ENCODE measurements around the gene MYOF.

The MYOF gene

DNA sequence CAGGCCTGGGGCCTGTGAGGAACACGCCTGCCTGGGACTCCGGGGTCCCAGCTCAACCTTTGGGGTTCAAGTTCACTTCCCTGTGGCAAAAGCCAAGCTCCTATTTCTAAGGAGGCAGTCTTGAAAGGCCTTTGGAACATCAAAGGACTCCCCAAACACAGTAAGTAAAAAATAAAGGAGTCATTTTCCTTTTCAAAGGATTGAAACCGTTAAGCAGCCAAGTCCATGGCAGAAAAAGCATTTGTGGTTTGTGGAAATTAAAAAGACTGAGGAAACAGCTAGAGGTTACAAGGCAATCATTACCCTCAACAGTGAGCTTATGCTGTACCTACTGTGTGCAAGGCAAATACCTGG is 200.8 kb downstream of the MYOF start:
- WGBS: 54% methylated on average over 3 of the region's 3 CpGs
- Histone ChIP-seq H3K18ac (ENCODE audit: low read depth in 1 of 2, low read length in 2 of 2) (no peak overlapping the region), H2BK5ac (ENCODE audit: low read depth, low read length, poor library complexity, severe bottlenecking) (no peak overlapping the region), H2AFZ (ENCODE audit: low read depth, low read length) (no peak overlapping the region), H3K9ac (ENCODE audit: low read length) (no peak overlapping the region), H3K4me1 (ENCODE audit: control insufficient read depth, insufficient read depth, low read depth, low read length) (peaks cover 4% of the 10 kb centered on the region), H3K27me3 (ENCODE audit: control insufficient read depth in 1 of 2, insufficient read depth in 1 of 2, low read length in 2 of 2) (no peaks in the 10 kb centered on the region), H4K91ac (ENCODE audit: low read length) (no peak overlapping the region), H3K79me1 (replicated peaks; ENCODE audit: low read length, poor library complexity, severe bottlenecking) (no peaks in the 10 kb centered on the region), H2BK15ac (ENCODE audit: low read depth, poor library complexity, severe bottlenecking) (no peak overlapping the region), H4K8ac (ENCODE audit: low read length) (no peak overlapping the region), H3K4ac (ENCODE audit: low read depth in 1 of 2, low read length in 2 of 2) (no peak overlapping the region), H3K27ac (ENCODE audit: low read length, poor library complexity, severe bottlenecking) (no peak overlapping the region), H2BK120ac (ENCODE audit: low read depth, low read length) (no peak overlapping the region), H2BK12ac (ENCODE audit: low read length in 2 of 2) (no peak overlapping the region), H3K23ac (ENCODE audit: low read length in 2 of 2) (no peak overlapping the region), H3K4me3 (ENCODE audit: insufficient read depth in 1 of 2, low read depth in 1 of 2, low read length in 2 of 2) (no peak overlapping the region), H3K9me3 (ENCODE audit: control insufficient read depth, low read length) (no peaks in the 10 kb centered on the region), H3K36me3 (ENCODE audit: control insufficient read depth in 1 of 2, insufficient read depth in 2 of 2, low read depth in 1 of 2, low read length in 2 of 2) (no peaks in the 10 kb centered on the region), H3K14ac (ENCODE audit: low read length in 2 of 2) (no peak overlapping the region), H2AK5ac (ENCODE audit: low read length, severe bottlenecking) (no peak overlapping the region), H3K4me2 (ENCODE audit: low read length, poor library complexity, severe bottlenecking) (no peak overlapping the region)
- DNase-seq: no peak

DNA sequence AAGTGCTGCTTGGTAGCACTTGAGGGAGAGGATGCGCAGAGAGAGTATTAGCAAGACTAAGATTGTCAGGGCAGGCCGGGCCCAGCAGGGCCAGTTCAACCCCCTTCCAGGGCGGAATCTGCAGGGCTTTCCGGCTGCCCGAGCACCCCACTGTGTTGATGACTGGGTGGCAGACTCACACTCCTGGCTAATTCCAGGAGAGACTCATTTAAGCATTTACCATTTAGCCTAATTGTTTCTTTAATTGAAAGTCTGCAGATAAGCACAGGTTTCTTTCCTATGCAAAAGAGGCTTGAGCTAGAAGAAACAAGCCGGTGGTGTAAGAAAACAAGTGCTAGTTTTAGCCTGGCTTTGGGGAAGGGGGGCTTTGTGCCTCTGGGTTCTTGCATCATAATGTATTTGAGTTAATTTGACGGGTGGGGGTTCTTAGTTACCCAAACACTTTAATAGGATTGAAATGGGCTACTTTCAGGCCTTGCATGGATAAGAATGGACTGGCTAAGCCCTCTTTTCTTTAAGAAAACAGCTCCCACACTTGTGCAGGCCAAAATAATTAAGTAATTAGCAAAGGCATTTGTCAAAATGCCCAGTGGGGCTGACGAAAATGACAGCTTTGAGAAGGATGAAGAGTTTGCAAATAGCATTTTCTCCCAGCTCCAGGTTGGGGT is 201.3 kb downstream of the MYOF start:
- Histone ChIP-seq H3K4me3 (ENCODE audit: insufficient read depth in 1 of 2, low read depth in 1 of 2, low read length in 2 of 2) (no peak overlapping the region), H3K27me3 (ENCODE audit: control insufficient read depth in 1 of 2, insufficient read depth in 1 of 2, low read length in 2 of 2) (no peaks in the 10 kb centered on the region), H3K9ac (ENCODE audit: low read length) (no peak overlapping the region), H3K4ac (ENCODE audit: low read depth in 1 of 2, low read length in 2 of 2) (no peak overlapping the region), H2BK5ac (ENCODE audit: low read depth, low read length, poor library complexity, severe bottlenecking) (no peak overlapping the region), H4K91ac (ENCODE audit: low read length) (no peak overlapping the region), H4K8ac (ENCODE audit: low read length) (no peak overlapping the region), H2BK15ac (ENCODE audit: low read depth, poor library complexity, severe bottlenecking) (no peak overlapping the region), H3K79me1 (replicated peaks; ENCODE audit: low read length, poor library complexity, severe bottlenecking) (no peaks in the 10 kb centered on the region), H2AFZ (ENCODE audit: low read depth, low read length) (no peak overlapping the region), H3K23ac (ENCODE audit: low read length in 2 of 2) (no peak overlapping the region), H3K9me3 (ENCODE audit: control insufficient read depth, low read length) (no peaks in the 10 kb centered on the region), H3K14ac (ENCODE audit: low read length in 2 of 2) (no peak overlapping the region), H3K4me2 (ENCODE audit: low read length, poor library complexity, severe bottlenecking) (no peak overlapping the region), H3K27ac (ENCODE audit: low read length, poor library complexity, severe bottlenecking) (no peak overlapping the region), H3K36me3 (ENCODE audit: control insufficient read depth in 1 of 2, insufficient read depth in 2 of 2, low read depth in 1 of 2, low read length in 2 of 2) (no peaks in the 10 kb centered on the region), H3K18ac (ENCODE audit: low read depth in 1 of 2, low read length in 2 of 2) (no peak overlapping the region), H3K4me1 (ENCODE audit: control insufficient read depth, insufficient read depth, low read depth, low read length) (peaks cover 4% of the 10 kb centered on the region), H2BK120ac (ENCODE audit: low read depth, low read length) (no peak overlapping the region), H2BK12ac (ENCODE audit: low read length in 2 of 2) (no peak overlapping the region), H2AK5ac (ENCODE audit: low read length, severe bottlenecking) (no peak overlapping the region)
- 36% methylated on average over 8 of the region's 8 CpGs for WGBS
- DNase-seq: no peak

DNA sequence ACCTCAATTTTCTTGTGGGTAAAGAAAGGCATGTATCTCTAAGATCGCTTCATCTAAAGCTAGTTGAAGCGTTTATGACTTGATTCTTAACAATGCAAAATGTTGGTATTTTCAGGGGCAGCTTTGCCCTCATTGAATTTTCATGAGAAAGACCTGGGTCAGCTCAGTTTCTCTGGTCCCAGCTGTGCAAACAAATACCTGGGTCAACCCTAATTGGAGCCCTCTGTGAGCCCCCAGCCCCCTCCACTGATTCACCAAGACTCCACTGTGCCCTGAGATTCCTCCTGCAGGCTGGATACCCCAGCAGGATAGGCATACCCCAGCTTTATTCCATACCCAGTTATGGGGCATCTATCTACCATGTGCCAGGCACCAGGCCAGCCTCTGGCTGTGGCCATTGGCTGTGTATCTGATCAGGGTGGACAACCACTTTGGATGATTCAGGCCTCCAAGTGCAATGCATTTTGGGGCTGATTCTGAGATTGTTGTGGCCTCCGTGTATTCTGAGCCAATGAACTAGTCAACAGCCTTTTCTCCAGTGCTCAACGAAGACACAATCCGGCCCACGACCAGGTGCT is 201.9 kb downstream of the MYOF start:
- H3K4me3 ChIP-seq (ENCODE audit: insufficient read depth in 1 of 2, low read depth in 1 of 2, low read length in 2 of 2): no peak overlapping the region
- H3K36me3 ChIP-seq (ENCODE audit: control insufficient read depth in 1 of 2, insufficient read depth in 2 of 2, low read depth in 1 of 2, low read length in 2 of 2): no peaks in the 10 kb centered on the region
- H3K4me2 ChIP-seq (ENCODE audit: low read length, poor library complexity, severe bottlenecking): no peak overlapping the region
- no peak overlapping the region for H4K8ac ChIP-seq (ENCODE audit: low read length)
- no peak overlapping the region for H3K27ac ChIP-seq (ENCODE audit: low read length, poor library complexity, severe bottlenecking)
- H4K91ac ChIP-seq (ENCODE audit: low read length): no peak overlapping the region
- H2AK5ac ChIP-seq (ENCODE audit: low read length, severe bottlenecking): no peak overlapping the region
- no peak overlapping the region for H3K18ac ChIP-seq (ENCODE audit: low read depth in 1 of 2, low read length in 2 of 2)
- H3K4me1 ChIP-seq (ENCODE audit: control insufficient read depth, insufficient read depth, low read depth, low read length): peaks cover 4% of the 10 kb centered on the region
- no peak overlapping the region for H3K14ac ChIP-seq (ENCODE audit: low read length in 2 of 2)
- H3K4ac ChIP-seq (ENCODE audit: low read depth in 1 of 2, low read length in 2 of 2): no peak overlapping the region
- H2AFZ ChIP-seq (ENCODE audit: low read depth, low read length): no peak overlapping the region
- no peak overlapping the region for H2BK5ac ChIP-seq (ENCODE audit: low read depth, low read length, poor library complexity, severe bottlenecking)
- no peak overlapping the region for H3K23ac ChIP-seq (ENCODE audit: low read length in 2 of 2)
- no peak overlapping the region for H2BK15ac ChIP-seq (ENCODE audit: low read depth, poor library complexity, severe bottlenecking)
- no peak overlapping the region for H2BK120ac ChIP-seq (ENCODE audit: low read depth, low read length)
- no peaks in the 10 kb centered on the region for H3K27me3 ChIP-seq (ENCODE audit: control insufficient read depth in 1 of 2, insufficient read depth in 1 of 2, low read length in 2 of 2)
- WGBS: 43% methylated on average over 5 of the region's 6 CpGs
- no peaks in the 10 kb centered on the region for H3K79me1 ChIP-seq (replicated peaks; ENCODE audit: low read length, poor library complexity, severe bottlenecking)
- no peak overlapping the region for H2BK12ac ChIP-seq (ENCODE audit: low read length in 2 of 2)
- DNase-seq: no peak
- no peaks in the 10 kb centered on the region for H3K9me3 ChIP-seq (ENCODE audit: control insufficient read depth, low read length)
- no peak overlapping the region for H3K9ac ChIP-seq (ENCODE audit: low read length)

DNA sequence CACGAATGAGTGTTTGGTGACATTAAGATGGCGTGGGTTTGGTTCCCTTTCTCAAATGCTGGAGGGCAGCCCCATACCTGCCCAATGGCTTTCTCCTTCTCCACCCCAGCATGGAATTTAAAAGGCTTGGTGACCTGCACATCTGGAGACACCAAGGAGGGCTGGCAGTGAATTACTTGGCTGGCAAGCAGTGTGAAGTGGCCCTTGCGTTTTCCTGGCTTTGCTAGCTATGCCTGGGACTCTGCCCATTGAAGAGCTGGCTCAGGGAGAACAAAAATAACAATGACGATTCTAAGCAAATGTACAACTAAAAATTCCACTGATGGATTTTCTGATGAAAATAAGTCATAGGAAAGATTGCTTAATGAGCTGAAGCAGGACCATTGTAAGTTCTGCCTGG is 204.8 kb downstream of the MYOF start:
- Histone ChIP-seq H3K36me3 (ENCODE audit: control insufficient read depth in 1 of 2, insufficient read depth in 2 of 2, low read depth in 1 of 2, low read length in 2 of 2) (no peaks in the 10 kb centered on the region), H3K14ac (ENCODE audit: low read length in 2 of 2) (no peak overlapping the region), H3K9me3 (ENCODE audit: control insufficient read depth, low read length) (no peaks in the 10 kb centered on the region), H3K27ac (ENCODE audit: low read length, poor library complexity, severe bottlenecking) (no peak overlapping the region), H3K4me3 (ENCODE audit: insufficient read depth in 1 of 2, low read depth in 1 of 2, low read length in 2 of 2) (no peak overlapping the region), H2BK120ac (ENCODE audit: low read depth, low read length) (no peak overlapping the region), H4K91ac (ENCODE audit: low read length) (no peak overlapping the region), H2BK12ac (ENCODE audit: low read length in 2 of 2) (no peak overlapping the region), H2BK5ac (ENCODE audit: low read depth, low read length, poor library complexity, severe bottlenecking) (no peak overlapping the region), H4K8ac (ENCODE audit: low read length) (no peak overlapping the region), H3K9ac (ENCODE audit: low read length) (no peak overlapping the region), H3K27me3 (ENCODE audit: control insufficient read depth in 1 of 2, insufficient read depth in 1 of 2, low read length in 2 of 2) (peaks cover 0 to 6% of the 10 kb centered on the region in 2 experiments), H3K79me1 (replicated peaks; ENCODE audit: low read length, poor library complexity, severe bottlenecking) (no peaks in the 10 kb centered on the region), H2AFZ (ENCODE audit: low read depth, low read length) (no peak overlapping the region), H3K4ac (ENCODE audit: low read depth in 1 of 2, low read length in 2 of 2) (no peak overlapping the region), H2BK15ac (ENCODE audit: low read depth, poor library complexity, severe bottlenecking) (no peak overlapping the region), H2AK5ac (ENCODE audit: low read length, severe bottlenecking) (no peak overlapping the region), H3K4me2 (ENCODE audit: low read length, poor library complexity, severe bottlenecking) (no peak overlapping the region), H3K23ac (ENCODE audit: low read length in 2 of 2) (no peak overlapping the region), H3K4me1 (ENCODE audit: control insufficient read depth, insufficient read depth, low read depth, low read length) (peaks cover 4% of the 10 kb centered on the region), H3K18ac (ENCODE audit: low read depth in 1 of 2, low read length in 2 of 2) (no peak overlapping the region)
- no peak for DNase-seq
- WGBS: 100% methylated on average over 3 of the region's 4 CpGs
